Effector CD4-positive, alpha-beta T cell (primary cell): Measurements from ENCODE around the gene PSG2. TPM values are rescaled to one million over a fixed set of nuclear protein-coding genes. Genes with fewer than 3 reads are reported as not detected.
"Not testable (repeated sequence)": the region's sequence is repeated elsewhere in the genome, so short reads cannot be mapped to it uniquely, and the experiment has no call there.

Experiments used
- DNase-seq: peaks from one replicate; pipeline ENCODE4 v3.0.0-alpha.2; 2020
- total RNA-seq: gene quantifications from one replicate; lab custom pipeline; 2026; lab: John Stamatoyannopoulos, UW

Gene PSG2
- not detected for total RNA-seq

GRCh38 chr19:43082601-43083000 is at the start of gene PSG2:
PSG2 (minus strand) TSS chr19:43082701; CDS start chr19:43082569, 132 bp downstream.
- DNase-seq, result not testable (repeated sequence)

GRCh38 chr19:43131281-43131842 is 48.9 kb upstream of the PSG2 start:
- DNase-seq, result not testable (repeated sequence)

- DNase-seq, result not testable (repeated sequence)
Observed at GRCh38 chr19:43129197-43129596, 46.7 kb upstream of the PSG2 start.

DNA sequence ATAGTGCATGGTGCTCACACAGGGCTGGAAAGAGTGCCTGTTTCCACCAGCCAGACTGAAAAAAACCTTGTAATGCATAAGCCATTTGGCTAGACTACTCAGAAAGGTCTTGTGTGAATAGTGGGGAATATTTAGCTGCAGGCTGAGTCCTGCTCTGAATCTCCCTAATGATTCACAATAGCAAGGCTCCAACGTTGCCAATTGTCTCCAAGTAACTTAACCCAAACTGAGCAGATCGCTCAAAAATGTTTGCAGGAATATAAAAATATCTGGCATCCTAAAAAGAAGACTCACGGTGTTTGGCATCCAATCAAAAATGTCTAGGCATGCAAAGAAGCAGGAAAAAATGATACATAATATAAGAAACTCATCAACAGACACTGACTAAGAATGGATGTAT is 44.8 kb upstream of the PSG2 start:
- DNase-seq, result not testable (repeated sequence)

GRCh38 chr19:43126720-43127119 is 44.2 kb upstream of the PSG2 start:
- DNase-seq, result no peak

- DNase-seq, result no peak
Observed at GRCh38 chr19:43124360-43124759, 41.9 kb upstream of the PSG2 start.

GRCh38 chr19:43120433-43121026 is 38.0 kb upstream of the PSG2 start:
- DNase-seq, result not testable (repeated sequence)

GRCh38 chr19:43119526-43119925 is 37.0 kb upstream of the PSG2 start:
- not testable (repeated sequence) for DNase-seq

DNA sequence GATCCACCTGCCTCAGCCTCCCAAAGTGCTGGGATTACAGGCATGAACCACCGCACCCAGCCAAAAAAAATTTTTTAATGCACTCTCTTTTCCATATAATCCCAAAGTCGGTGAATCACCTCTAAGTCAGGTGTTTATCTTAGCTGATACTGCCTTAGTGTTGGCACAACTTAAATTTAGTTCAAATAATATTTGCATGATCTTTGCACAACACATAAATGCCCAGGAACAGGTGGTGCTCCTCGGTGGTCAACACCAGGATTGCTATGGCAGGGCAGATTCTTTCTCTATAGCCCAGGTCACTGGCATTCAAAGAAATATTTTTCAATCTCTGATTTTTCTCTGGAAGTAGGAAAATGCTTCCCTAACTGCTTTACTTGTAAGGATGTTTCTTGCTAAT is 33.9 kb upstream of the PSG2 start:
- DNase-seq, result not testable (repeated sequence)

- DNase-seq, result not testable (repeated sequence)
Observed at GRCh38 chr19:43115548-43115947, 33.0 kb upstream of the PSG2 start.

- DNase-seq, result not testable (repeated sequence)
Observed at GRCh38 chr19:43115064-43115463, 32.6 kb upstream of the PSG2 start.

GRCh38 chr19:43114626-43115025 is 32.1 kb upstream of the PSG2 start:
- DNase-seq, result not testable (repeated sequence)

GRCh38 chr19:43107401-43107800 is 24.9 kb upstream of the PSG2 start:
- not testable (repeated sequence) for DNase-seq

GRCh38 chr19:43105496-43105895 is 23.0 kb upstream of the PSG2 start:
- DNase-seq, result no peak

DNA sequence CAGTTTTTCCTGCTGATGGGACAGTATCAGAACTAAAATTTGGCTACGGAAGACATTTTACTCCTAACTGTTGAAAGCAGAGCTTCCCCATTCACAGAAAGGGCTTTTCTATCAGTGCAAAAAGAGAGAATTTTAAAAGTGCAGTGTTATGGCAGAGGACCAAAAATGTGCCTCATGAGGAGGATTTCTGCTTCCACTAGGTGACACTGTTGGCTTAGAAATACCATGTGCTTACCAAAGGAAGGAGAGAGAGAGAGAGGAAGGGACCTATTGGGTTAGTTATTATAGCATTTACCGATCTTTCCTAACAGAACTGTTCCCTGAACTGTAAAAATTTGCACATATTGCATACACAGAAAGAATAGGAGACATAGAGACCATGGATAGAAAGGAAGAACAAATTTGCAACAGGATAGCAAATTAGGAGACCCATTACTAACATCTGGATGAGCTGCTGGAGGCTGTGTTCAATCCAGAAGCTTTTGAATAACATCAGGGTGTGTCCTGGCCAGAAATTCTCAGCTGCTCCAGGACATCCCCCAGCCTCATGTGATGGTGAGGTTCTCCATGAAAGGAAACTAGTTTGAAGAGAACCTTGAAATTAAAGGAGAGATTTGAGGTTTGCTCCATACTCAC is 21.8 kb upstream of the PSG2 start:
- not testable (repeated sequence) for DNase-seq

DNA sequence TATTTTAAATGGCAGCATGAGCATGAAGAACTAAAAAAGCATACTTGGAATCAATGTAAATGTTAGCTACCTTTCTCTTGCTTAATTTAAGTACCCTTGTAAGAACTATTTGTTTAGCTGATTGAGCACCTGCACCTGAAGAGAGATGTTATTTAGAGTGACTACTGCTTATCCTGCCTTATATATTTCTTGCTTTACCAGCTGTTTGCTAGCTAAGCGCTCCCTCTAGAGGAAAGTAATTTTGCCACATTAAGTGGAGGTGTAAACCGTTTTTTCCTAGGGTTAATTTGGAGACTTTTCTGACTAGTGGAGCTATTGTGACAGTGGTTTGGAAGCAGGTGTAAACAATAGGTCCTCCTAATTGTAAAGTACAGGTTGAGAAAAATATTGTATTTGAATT is 19.4 kb upstream of the PSG2 start:
- DNase-seq, result no peak

- DNase-seq, result not testable (repeated sequence)
Observed at GRCh38 chr19:43098416-43098815, 15.9 kb upstream of the PSG2 start.

DNA sequence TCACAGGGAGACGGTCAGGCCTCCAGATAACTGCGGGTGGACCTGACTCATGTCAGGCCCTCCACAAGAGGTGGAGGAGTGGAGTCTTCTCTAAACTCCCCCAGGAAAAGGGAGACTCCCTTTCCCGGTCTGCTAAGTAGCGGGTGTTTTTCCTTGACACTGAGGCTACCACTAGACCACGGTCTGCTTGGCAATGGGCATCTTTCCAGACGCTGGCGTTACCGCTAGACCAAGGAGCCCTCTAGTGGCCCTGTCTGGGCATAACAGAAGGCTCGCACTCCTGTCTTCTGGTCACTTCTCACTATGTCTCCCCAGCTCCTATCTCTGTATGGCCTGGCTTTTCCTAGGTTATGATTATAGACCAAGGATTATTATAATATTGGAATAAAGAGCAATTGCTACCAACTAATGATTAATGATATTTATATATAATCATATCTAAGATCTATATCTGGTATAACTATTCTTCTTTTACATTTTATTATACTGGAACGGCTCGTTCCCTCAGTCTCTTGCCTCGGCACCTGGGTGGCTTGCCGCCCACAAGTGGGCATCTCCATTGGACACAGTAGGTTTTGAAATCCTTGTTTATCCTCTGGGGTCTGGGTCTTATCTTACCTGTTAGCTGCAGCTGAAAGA is 5.3 kb upstream of the PSG2 start:
- DNase-seq, result not testable (repeated sequence)

GRCh38 chr19:43085796-43086530 is 3.5 kb upstream of the PSG2 start:
- DNase-seq, result not testable (repeated sequence)

- not testable (repeated sequence) for DNase-seq
Observed at GRCh38 chr19:43084196-43084832, 1.8 kb upstream of the PSG2 start.

DNA sequence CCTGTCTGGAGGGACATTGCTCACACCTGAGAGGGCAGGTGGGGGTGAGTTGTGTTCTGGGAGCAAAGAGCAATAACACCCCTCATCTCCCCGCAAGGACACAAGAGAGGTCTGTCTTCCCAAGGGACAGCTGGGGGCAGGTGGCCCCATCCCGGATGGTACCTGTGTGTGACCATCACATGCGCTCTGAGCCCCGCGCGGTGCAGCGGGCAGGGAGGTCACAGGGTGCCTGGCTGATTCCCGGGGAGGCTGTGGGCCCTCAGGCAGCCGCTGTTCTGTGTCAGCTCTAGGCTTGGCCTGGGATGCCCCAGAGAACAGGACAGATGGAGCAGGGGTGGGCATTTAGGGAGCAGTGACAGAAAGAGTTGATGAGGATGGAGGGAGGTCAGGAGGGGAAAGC is 1.2 kb upstream of the PSG2 start:
- DNase-seq, result not testable (repeated sequence)

DNA sequence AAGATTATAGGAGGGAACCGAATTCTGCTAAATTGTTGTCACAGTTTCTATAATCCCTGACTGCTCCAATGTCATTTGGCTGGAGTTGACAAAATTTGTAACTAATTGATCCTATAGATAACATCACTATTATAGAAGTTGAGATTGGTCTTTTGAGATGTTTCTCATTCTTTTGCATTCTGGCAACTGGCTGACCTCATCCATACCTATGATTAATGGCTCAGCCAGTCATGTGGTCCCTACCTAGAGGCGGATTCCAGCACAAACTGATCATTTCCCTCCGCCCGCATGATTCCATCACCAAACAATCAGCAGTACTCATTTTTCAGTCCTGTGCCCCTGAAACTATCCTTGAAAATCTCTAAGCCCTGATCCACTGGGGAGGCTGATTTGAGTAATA is 4.2 kb downstream of the PSG2 start:
- DNase-seq, result no peak
